IPS-NIHi11 (cell line): ENCODE measurements around the gene OSBPL2.

Experiments used
- DNase-seq: peaks from one replicate; pipeline ENCODE4 v3.0.0; 2012; ENCODE audit warnings: mixed read lengths, low spot score

The OSBPL2 gene

DNA sequence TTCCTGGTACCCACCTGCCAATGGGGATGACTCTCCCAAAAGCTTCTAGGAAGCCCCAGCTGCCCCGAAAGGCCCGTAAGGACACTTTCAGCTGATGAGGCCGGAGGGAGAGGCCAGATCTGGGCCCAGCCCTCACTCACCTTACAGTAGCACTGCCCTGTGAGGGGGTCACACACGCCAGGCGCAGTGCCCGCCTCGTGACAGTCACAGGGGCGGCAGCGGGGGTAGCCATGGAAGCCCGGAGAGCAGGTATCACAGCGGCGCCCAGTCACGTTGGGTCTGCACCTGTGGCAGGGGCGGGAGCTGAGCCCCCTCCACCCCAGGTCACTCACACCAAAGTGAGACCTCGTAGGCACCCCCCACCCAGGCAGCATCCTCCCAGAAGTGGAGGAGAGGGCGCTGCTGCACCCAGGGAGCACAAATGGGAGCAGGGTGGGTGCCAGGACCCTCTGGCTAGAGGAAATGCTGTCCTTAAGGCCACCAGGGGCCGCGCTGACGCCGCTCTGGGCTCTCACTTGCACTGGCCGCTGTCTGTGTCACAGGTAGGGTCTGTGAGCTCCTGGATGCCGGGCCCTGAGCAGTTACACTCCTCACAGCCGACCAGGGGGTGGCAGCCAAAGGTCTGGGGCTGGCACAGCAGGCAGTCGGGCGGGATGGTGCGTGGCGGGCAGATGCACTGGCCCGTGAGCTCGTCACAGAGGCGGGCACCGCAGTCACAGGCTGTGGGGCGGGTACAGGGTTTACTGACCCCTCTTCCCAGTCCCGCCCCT is 89.6 kb downstream of the OSBPL2 start:
- no peak for DNase-seq

DNA sequence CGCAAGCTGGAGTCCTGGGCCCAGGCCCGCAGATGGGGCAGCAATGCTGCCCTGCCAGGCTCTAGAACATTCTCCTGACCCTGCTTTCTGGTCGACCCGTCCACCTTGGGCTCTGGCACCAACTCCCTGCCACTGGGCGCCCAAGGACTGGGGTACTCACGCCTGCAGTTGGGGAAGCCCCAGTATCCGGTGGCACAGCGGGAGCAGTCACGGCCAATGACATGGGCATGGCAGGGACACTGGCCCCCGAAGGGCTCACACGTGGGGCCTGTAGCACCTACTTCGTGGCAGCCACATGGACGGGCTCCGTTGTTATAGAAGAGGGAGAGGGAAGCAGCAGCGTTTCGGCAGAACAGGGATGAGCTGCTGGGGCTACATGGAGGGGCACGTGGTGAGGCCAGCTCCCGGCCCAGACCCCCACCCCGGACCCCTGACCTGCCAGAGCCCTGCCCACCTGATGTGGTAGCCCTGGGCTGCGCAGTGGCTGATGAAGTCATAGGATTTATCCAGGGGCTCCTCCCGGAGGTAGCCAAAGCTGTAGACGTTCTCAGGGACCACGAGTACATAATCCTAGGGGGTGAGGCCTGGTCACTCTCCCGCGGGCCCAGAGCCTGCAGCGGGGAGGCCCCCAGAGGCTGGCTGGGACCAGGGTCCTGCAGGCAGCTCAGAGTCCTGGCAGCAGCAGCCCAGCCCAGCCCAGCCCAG is 90.5 kb downstream of the OSBPL2 start:
- DNase-seq = no peak

- DNase-seq = no peak
These were observed 91.4 kb downstream of the OSBPL2 start for GRCh38 chr20:62329389-62330377.

GRCh38 chr20:62330576-62331317 is 92.4 kb downstream of the OSBPL2 start:
- no peak for DNase-seq

GRCh38 chr20:62331347-62331746 is 93.0 kb downstream of the OSBPL2 start:
- no peak for DNase-seq

DNA sequence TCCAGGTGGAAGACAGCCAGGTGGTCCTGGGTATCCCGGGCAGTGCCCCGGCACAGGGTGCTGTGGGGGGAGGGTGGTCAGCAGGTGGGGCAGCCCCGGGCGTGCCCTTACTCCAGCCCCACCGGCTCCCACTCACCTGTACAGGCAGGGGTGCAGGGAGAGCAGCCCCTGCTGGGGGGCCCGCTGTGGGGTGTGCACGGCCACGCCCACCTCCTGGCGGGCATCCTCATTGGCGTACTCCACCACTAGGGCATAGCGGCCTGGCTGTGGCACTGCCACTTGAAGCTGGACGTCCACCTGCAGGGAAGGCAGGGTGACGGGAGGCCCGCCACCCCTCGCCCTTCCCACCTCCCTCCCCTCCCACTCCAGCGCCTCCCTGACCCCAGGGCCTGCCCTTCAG is 94.1 kb downstream of the OSBPL2 start:
- no peak for DNase-seq

DNA sequence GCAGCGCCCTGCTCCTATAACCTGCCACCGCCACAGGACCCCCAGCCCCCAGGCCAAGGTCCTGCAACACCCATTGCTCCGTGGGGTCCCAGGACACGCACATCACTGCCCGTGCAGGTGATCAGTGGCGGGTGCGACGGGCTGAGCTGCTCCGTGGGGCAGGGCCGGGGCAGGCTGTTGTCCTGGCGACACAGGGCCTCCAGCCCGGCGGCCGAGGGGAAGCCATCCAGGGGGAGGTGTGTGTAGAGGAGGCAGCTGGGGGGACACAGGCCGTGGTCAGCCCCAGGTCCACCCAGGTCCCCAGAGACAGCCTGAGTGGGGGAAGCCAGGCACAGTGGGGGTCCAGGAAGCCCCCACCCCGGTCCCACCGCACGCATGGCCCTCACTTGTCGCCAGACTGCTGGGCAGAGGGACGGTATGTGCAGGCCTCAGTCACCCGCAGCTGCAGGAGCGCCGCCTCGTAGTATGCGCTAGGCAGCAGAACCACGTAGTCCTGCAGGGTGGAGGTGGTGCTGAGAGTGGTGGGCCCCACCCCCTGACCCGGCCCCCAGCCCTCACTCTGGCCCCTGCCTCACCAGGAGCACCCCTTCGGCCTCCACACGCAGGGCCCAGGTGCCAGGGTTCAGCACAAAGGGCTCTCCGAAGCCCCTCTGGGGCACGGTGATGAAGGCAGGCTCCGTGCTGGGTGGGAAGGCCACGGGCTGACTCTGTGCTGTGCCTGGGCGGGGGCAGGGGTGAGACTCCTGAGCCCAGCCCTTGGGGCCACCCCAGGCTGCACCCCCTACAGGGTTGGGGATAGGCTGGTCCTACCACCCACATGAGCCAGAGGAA is 94.9 kb downstream of the OSBPL2 start:
- no peak for DNase-seq

- no peak for DNase-seq
These were observed 95.7 kb downstream of the OSBPL2 start for GRCh38 chr20:62333820-62334595.

GRCh38 chr20:62334881-62335280 is 96.6 kb downstream of the OSBPL2 start:
- no peak for DNase-seq

GRCh38 chr20:62335532-62335931 is 97.2 kb downstream of the OSBPL2 start:
- no peak for DNase-seq

DNA sequence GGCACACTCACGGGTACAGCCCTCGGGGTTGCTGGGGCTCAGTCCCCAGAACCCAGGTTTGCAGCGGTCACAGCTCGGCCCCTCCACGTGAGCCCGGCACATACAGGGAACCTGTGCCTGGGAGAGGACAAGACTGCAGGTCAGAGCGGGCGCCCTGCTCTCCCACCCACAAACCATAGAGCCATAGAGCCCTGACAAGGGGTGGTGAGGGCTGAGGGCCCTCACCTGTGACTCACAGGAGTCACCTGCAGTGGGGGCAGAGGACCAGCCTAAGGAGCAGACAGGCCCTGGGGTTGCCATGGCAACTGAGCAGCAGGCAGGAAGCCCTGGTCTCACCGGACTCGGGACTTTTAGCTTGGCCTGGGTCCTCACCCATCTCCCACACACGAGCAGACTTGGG is 98.0 kb downstream of the OSBPL2 start:
- DNase-seq = no peak

DNA sequence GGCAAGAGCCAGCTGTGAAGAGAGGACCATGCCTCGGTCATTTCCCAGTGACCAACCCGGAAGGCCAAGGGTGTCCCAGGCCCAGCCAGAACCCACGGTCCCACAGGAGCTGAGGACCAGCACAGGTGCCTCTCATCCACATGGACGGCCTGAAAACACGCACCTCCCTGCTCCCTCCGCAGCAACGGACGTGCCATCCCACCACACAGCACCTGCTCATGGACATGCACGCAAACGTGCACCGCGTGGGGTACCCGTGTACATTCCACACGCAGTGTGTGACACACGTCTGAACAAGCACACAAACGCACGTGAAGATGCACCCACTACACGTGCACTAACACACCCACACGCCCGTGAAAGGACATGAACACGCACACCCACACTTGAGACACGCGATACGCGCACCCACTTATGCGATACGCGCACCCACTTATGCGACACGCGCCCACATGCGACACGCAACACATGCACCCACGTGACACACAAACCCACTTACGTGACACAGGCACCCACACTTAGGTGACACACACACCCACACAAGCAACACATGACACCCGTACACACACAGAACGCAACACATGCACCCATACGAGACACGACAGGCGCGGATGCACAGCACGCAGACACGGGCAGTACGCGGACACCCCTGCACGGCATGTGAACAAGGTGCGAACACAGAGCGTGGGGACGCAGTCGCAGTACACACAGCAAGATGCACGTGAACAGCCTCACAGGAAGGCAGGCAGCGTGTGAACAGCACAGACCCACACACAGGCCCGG is 98.6 kb downstream of the OSBPL2 start:
- no peak for DNase-seq

- no peak for DNase-seq
These were observed 99.4 kb downstream of the OSBPL2 start for GRCh38 chr20:62337558-62338293.

GRCh38 chr20:62338294-62338620 is 99.9 kb downstream of the OSBPL2 start:
- DNase-seq = no peak

- no peak for DNase-seq
These were observed 101.3 kb downstream of the OSBPL2 start for GRCh38 chr20:62339647-62340062.

- no peak for DNase-seq
These were observed 104.6 kb downstream of the OSBPL2 start for GRCh38 chr20:62342910-62343309.

GRCh38 chr20:62344092-62344491 is 105.8 kb downstream of the OSBPL2 start:
- DNase-seq = no peak

- no peak for DNase-seq
These were observed 106.5 kb downstream of the OSBPL2 start for GRCh38 chr20:62344782-62345181.
